ENCODE data around the gene CEACAM16.

- TF ChIP-seq, protein P1, sequence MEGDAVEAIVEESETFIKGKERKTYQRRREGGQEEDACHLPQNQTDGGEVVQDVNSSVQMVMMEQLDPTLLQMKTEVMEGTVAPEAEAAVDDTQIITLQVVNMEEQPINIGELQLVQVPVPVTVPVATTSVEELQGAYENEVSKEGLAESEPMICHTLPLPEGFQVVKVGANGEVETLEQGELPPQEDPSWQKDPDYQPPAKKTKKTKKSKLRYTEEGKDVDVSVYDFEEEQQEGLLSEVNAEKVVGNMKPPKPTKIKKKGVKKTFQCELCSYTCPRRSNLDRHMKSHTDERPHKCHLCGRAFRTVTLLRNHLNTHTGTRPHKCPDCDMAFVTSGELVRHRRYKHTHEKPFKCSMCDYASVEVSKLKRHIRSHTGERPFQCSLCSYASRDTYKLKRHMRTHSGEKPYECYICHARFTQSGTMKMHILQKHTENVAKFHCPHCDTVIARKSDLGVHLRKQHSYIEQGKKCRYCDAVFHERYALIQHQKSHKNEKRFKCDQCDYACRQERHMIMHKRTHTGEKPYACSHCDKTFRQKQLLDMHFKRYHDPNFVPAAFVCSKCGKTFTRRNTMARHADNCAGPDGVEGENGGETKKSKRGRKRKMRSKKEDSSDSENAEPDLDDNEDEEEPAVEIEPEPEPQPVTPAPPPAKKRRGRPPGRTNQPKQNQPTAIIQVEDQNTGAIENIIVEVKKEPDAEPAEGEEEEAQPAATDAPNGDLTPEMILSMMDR (IDR thresholded peaks at IDR 0.05) = peak; percentile 76 to 90 (median 87)
- TF ChIP-seq POLR2A (IDR thresholded peaks at IDR 0.05) = no peak
Observed at GRCh38 chr19:44657211-44657921, 41.6 kb upstream of the CEACAM16 start.
